T-cell (primary cell): ENCODE results near the gene PARP3. TPM values are rescaled to one million over a fixed set of nuclear protein-coding genes. Genes with fewer than 3 reads are reported as not detected.

ENCODE experiments used
- ATAC-seq, 4 experiments: fragments of 200-7000 bp in 3 of 4; fragments of 150-1000 bp in 1 of 4; cut with Tn5 transposase; replicated peaks in 1 of 4; 1 replicate in 3 of 4; 2 replicates in 1 of 4; pipeline ENCODE4 v1.10.0; 2021; ENCODE audit warnings: moderate library complexity in 3 of 4, mild to moderate bottlenecking in 2 of 4, moderate number of reproducible peaks in 1 of 4
- CTCF ChIA-PET, 2 donors: fragments of 300-600 bp; sonication (Branson Sonifier 250); formaldehyde crosslinking; loops; one replicate each; lab custom pipeline; 2022; ENCODE audit warnings: antibody characterized with exemption in 2 of 2; lab: Charles Lee
- POLR2A ChIA-PET, 2 donors: fragments of 300-600 bp; sonication (Branson Sonifier 250); formaldehyde crosslinking; loops; one replicate each; lab custom pipeline; 2022; ENCODE audit warnings: antibody characterized with exemption in 2 of 2; lab: Charles Lee
- DNase-seq, 35 experiments: peaks; one replicate each; pipeline versions ENCODE4 v3.0.0 to v3.0.0-alpha.2; 2013 to 2023
- H3K27ac ChIP-seq: one replicate; pipeline ENCODE4 v1.5.1; 2013; ENCODE audit warnings: low read length
- H3K27me3 ChIP-seq, 2 experiments: replicated peaks in 1 of 2; 1 replicate in 1 of 2; 2 replicates in 1 of 2; pipeline versions ENCODE4 v1.6.1 to v1.7.0; 2013; ENCODE audit warnings: low read length in 1 of 2, mixed read lengths in 1 of 2; ENCODE audit not compliant: control insufficient read depth in 2 of 2, insufficient read depth in 2 of 2; ENCODE audit errors: extremely low read depth in 1 of 2
- H3K36me3 ChIP-seq, 2 donors: 1 replicate in 1 of 2; 2 replicates in 1 of 2; pipeline versions ENCODE4 v1.6.1 to v1.7.0; 2013; ENCODE audit warnings: low read length in 1 of 2; ENCODE audit not compliant: control insufficient read depth in 2 of 2, insufficient read depth in 1 of 2; ENCODE audit errors: extremely low read depth in 1 of 2
- H3K4me1 ChIP-seq, 2 experiments: 1 replicate in 1 of 2; 2 replicates in 1 of 2; pipeline versions ENCODE4 v1.6.1 to v1.7.0; 2013; ENCODE audit warnings: low read length in 2 of 2, mixed read lengths in 1 of 2; ENCODE audit not compliant: insufficient read depth in 2 of 2, control insufficient read depth in 1 of 2; ENCODE audit errors: extremely low read depth in 1 of 2
- H3K4me3 ChIP-seq, 2 donors: 1 replicate in 1 of 2; 2 replicates in 1 of 2; pipeline versions ENCODE4 v1.5.1 to v1.7.0; 2013; ENCODE audit warnings: mild to moderate bottlenecking in 2 of 2, low read length in 1 of 2, moderate library complexity in 1 of 2; ENCODE audit not compliant: control insufficient read depth in 1 of 2; ENCODE audit errors: extremely low read depth in 1 of 2
- H3K9me3 ChIP-seq: 2 replicates; pipeline ENCODE4 v1.7.0; 2013
- H3K27ac Mint-ChIP-seq, 2 donors: one replicate each; pipeline ENCODE4 v1.8.0; 2020 to 2021; ENCODE audit warnings: mild to moderate bottlenecking in 2 of 2, mixed read lengths in 2 of 2
- H3K27me3 Mint-ChIP-seq, 2 donors: one replicate each; pipeline ENCODE4 v1.8.0; 2021 to 2022; ENCODE audit warnings: mixed read lengths in 2 of 2
- H3K36me3 Mint-ChIP-seq: one replicate; pipeline ENCODE4 v1.8.0; 2021; ENCODE audit warnings: mixed read lengths
- H3K4me1 Mint-ChIP-seq, 3 donors: one replicate each; pipeline ENCODE4 v1.8.0; 2020 to 2022; ENCODE audit warnings: mixed read lengths in 3 of 3, mild to moderate bottlenecking in 1 of 3
- H3K4me3 Mint-ChIP-seq, 3 donors: one replicate each; pipeline ENCODE4 v1.8.0; 2020 to 2022; ENCODE audit warnings: mild to moderate bottlenecking in 3 of 3, mixed read lengths in 3 of 3, moderate library complexity in 3 of 3
- H3K9me3 Mint-ChIP-seq, 3 donors: one replicate each; pipeline ENCODE4 v1.8.0; 2020 to 2022; ENCODE audit warnings: mixed read lengths in 3 of 3
- WGBS: methylation state at CpG from one replicate; pipeline ENCODE4 v1.1.5; 2013; ENCODE audit warnings: missing lambda C conversion rate; ENCODE audit not compliant: insufficient coverage; 5-methylcytosine and 5-hydroxymethylcytosine counted together
- total RNA-seq, 35 experiments: library from RNA in 6 of 35; stranded (reverse) in 6 of 35; fragments of 120-200 nt in 1 of 35; gene quantifications; one replicate each; pipeline versions ENCODE4 v1.2.1 to v1.2.4 and lab custom pipeline; 2013 to 2026

The PARP3 gene
- total RNA-seq, 5 donors from 2014 or later (not counting 1 experiment from before 2014, with no cell fraction given), result 8.7 to 16.3 (median 12.4) TPM

DNA sequence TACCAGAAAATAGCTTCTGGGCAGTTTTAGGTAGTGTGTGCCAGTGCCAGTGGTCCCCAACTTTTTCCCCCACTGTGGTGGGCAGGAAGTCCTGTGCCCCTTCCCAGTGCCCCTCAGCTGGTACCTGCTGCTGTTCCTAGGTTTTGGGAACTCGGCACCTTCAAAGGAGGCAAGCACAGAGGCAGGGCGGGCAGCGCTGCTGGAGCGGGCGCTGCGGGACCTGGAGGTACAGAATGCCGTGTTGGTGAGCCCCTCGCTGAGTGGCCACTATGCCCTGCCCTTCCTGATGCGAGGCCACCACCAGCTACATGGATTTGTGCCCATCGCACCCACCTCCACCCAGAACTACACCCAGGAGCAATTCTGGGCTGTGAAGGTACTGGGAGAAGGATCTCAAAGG lies 38.1 kb downstream of the PARP3 start:
- CTCF ChIA-PET, result no interaction called here
- H3K4me3 ChIP-seq, result no peak overlapping the region
- peaks cover 8 to 59% of the 10 kb centered on the region in 2 experiments for H3K4me1 ChIP-seq
- Mint-ChIP-seq H3K36me3 (no peaks in the 10 kb centered on the region), H3K27me3 (no peaks in the 10 kb centered on the region), H3K9me3 (no peaks in the 10 kb centered on the region), H3K4me1 (peaks cover 46 to 48% (median 48%) of the 10 kb centered on the region in 3 donors), H3K4me3 (no peak overlapping the region), H3K27ac (no peak overlapping the region)
- H3K36me3 ChIP-seq, result peaks cover 2% of the 10 kb centered on the region in 2 donors
- H3K9me3 ChIP-seq, result no peaks in the 10 kb centered on the region
- no peak overlapping the region for H3K27ac ChIP-seq
- DNase-seq, result no peak
- no peaks in the 10 kb centered on the region for H3K27me3 ChIP-seq
- POLR2A ChIA-PET, result no interaction called here
- no peak for ATAC-seq
- WGBS, result no CpG with 5 or more reads among the region's 10 CpGs

DNA sequence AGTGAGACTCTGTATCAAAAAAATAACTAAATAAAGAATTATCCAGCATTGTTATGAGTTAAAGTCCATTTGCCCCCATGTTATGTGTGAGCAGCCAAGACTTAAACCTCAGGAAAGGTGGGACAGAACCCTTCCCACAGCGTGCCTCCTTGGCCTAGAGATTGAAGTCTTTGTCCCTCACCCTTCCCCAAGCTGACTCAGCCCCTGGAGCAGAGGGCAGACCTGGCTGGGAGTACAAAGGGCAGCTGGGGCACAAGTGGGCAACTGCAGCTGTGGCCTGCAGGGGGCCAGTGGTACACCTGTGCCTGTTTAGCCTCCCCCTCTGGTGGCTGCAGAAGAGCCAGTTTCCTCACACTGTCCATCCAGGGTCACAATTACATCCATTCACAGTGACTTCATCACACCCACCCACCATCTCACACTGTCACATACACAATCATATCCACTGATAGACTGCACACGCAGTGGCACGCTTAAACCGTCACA lies 40.2 kb downstream of the PARP3 start:
- Histone ChIP-seq H3K9me3 (no peaks in the 10 kb centered on the region), H3K4me3 (peak overlapping the region; percentile 69 to 72), H3K36me3 (peaks cover 2% of the 10 kb centered on the region in 2 donors), H3K4me1 (peaks cover 4 to 39% of the 10 kb centered on the region in 2 experiments), H3K27ac (peak overlapping the region; percentile 65), H3K27me3 (no peaks in the 10 kb centered on the region)
- 10% methylated on average over 3 of the region's 4 CpGs for WGBS
- ATAC-seq (peak; percentile 4 to 34 (median 20)), DNase-seq (peak in 5 of 35 experiments; percentile 12 to 50 (median 20))
- Mint-ChIP-seq H3K9me3 (no peaks in the 10 kb centered on the region), H3K36me3 (no peaks in the 10 kb centered on the region), H3K27me3 (no peaks in the 10 kb centered on the region), H3K27ac (peak overlapping the region; percentile 96 to 97), H3K4me3 (peak overlapping the region; percentile 85 to 95 (median 89)), H3K4me1 (peaks cover 29 to 32% (median 29%) of the 10 kb centered on the region in 3 donors)
- ChIA-PET POLR2A (interaction anchor here in 1 of 2 donors (0.6 to 1.7 kb wide), 3 partner anchors 13 to 608 kb away, joined by 3 to 5 read pairs (median 3); partner anchors contain the start of gene RPL29), CTCF (interaction anchor here (0.5 to 1.8 kb wide), 5 partner anchors 8 to 14 kb away, joined by 3 to 16 read pairs (median 3); partner anchors contain the start of gene ABHD14B (in 1 of the 2))

DNA sequence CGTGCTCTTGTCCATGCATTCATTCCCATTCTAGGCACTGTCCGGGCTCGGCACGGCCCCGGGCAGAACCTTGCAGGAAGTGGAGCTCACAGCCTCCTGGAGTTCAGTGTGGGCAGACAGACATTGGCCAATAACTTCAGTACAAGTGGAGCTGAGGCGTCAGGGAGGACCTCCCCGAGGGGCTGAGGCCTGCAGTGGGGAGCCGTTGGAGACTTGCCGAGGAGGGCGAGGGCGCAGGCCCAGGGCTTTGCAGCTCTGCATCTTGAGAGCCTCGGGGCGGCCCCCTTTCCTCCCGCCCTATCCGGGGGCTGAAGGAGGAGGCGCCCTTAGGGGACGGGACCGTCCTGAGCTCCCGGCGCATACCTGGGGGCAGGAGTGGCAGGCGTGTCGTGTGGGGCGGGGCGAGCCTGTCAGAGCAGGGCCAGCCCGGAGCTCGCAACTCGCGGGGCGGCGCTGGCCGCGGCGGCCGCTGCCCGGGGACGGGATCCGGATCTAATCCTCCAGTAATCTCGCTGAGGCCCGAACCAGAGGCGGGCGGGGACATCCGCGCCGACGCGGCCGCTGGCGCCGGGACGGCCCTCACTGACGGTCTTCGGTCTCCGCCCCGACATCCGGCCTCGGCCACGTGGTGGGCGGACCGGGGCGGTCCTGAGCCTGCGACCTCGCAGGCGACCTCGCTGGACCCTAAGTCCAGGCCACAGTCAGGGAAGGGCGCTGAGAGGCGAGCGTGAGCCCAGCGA lies 40.8 kb downstream of the PARP3 start, which contains the start of gene ACY1:
TSS of gene ACY1 (plus strand) at position 698 of the 740 bp plus-strand sequence. CDS start 530 bp downstream, outside the sequence.
- peak within 1 kb of the TSS; percentile 79 for H3K27ac ChIP-seq
- peak within 1 kb of the TSS; percentile 69 to 72 for H3K4me3 ChIP-seq
- H3K36me3 ChIP-seq, result peaks cover 2% of the 10 kb centered on the region in 2 donors
- H3K27me3 ChIP-seq, result no peaks in the 10 kb centered on the region
- H3K27me3 Mint-ChIP-seq, result no peaks in the 10 kb centered on the region
- no peaks in the 10 kb centered on the region for H3K9me3 ChIP-seq
- ChIA-PET POLR2A (interaction anchor here in 1 of 2 donors (0.6 to 1.7 kb wide), 3 partner anchors 12 to 608 kb away, joined by 3 to 5 read pairs (median 3); partner anchors contain the start of gene RPL29), CTCF (interaction anchor here (0.5 to 1.8 kb wide), 7 partner anchors 9 to 172 kb away, joined by 3 to 16 read pairs (median 3); partner anchors contain the start of genes ABHD14B (in 1 of the 2), PARP3 (in 1 of the 2), POC1A (in 1 of the 2) and RRP9 (in 1 of the 2))
- no peaks in the 10 kb centered on the region for H3K36me3 Mint-ChIP-seq
- peak within 1 kb of the TSS; percentile 96 to 97 for H3K27ac Mint-ChIP-seq
- H3K9me3 Mint-ChIP-seq, result no peaks in the 10 kb centered on the region
- peaks cover 4 to 33% of the 10 kb centered on the region in 2 experiments for H3K4me1 ChIP-seq
- WGBS, result under 1% methylated on average over 67 of the region's 68 CpGs
- H3K4me3 Mint-ChIP-seq, result peak within 1 kb of the TSS; percentile 85 to 95 (median 89)
- DNase-seq (peak in 34 of 35 experiments; percentile 37 to 74 (median 52)), ATAC-seq (peak; percentile 77 to 87 (median 81))
- peaks cover 23 to 26% (median 25%) of the 10 kb centered on the region in 3 donors for H3K4me1 Mint-ChIP-seq

DNA sequence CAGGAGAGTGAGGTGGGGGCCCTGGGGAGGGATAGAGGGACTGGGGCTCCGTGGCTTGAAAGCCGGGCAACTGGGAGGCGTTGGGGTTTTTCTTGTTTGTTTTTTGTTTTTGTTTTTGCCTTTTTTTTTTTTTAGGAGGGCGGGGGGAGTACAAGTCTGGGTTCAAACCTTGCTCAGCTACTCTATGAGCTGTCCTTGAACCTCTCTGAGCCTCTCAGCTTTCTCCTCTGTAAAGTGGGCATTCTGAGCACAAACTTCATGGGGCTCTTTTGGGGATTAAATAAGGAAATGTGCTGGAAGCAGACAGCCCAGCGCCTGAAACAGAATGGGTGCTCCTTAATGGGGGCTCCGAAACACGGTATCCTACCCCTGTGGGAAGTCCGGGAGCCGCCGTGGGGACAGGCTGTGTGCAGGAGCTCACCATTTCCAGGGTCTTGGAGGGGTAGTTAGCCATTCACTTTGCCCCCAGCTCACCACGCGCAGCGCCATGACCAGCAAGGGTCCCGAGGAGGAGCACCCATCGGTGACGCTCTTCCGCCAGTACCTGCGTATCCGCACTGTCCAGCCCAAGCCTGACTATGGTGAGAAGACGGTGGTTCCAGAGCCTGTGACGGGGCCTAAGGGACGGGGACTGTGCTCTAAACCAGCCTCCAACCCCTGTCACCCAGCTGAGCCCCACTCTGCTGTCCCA lies 41.6 kb downstream of the PARP3 start:
- ATAC-seq (no peak), DNase-seq (no peak)
- 87% methylated on average over 19 of the region's 22 CpGs for WGBS
- no peaks in the 10 kb centered on the region for H3K9me3 ChIP-seq
- no peaks in the 10 kb centered on the region for H3K27me3 ChIP-seq
- peak overlapping the region; percentile 79 for H3K27ac ChIP-seq
- no peaks in the 10 kb centered on the region for H3K9me3 Mint-ChIP-seq
- peak overlapping the region; percentile 91 to 97 for H3K27ac Mint-ChIP-seq
- peaks cover 2% of the 10 kb centered on the region in 2 donors for H3K36me3 ChIP-seq
- H3K4me1 ChIP-seq, result peaks cover 4 to 32% of the 10 kb centered on the region in 2 experiments
- H3K36me3 Mint-ChIP-seq, result no peaks in the 10 kb centered on the region
- peak overlapping the region; percentile 69 to 72 for H3K4me3 ChIP-seq
- ChIA-PET CTCF (interaction anchor here in 1 of 2 donors (0.7 to 1.8 kb wide), 4 partner anchors 10 to 950 kb away, joined by 3 to 16 read pairs (median 5); partner anchors contain the start of genes ABHD14B, PARP3, POC1A and RRP9), POLR2A (interaction anchor here in 1 of 2 donors (1.7 kb wide), 1 partner anchor 12 kb away, joined by 5 read pairs; the partner anchor contains the start of gene RPL29)
- H3K4me1 Mint-ChIP-seq, result peaks cover 20 to 26% (median 25%) of the 10 kb centered on the region in 3 donors
- no peaks in the 10 kb centered on the region for H3K27me3 Mint-ChIP-seq
- H3K4me3 Mint-ChIP-seq, result peak overlapping the region; percentile 85 to 95 (median 89)

DNA sequence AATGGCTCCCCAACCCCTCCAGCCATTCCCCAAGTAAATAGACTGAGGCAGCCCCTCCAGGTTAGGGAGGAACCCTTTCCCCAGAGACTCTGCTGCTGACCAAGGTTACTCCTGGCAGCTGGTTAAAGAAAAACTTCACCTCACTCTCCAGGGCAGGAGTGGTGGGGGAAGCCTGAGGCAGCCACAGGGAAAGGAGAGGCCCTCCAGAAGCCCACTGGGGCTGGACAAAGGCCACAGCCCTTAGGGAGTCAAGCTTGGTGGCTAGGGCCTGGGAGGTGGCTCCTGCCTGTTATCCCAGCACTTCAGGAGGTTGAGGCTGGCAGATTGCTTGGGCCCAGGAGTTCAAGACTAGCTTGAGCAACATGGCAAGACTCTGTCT lies 42.1 kb downstream of the PARP3 start:
- Mint-ChIP-seq H3K27ac (peak overlapping the region; percentile 70 to 97), H3K4me3 (peak overlapping the region; percentile 85 to 95 (median 89)), H3K4me1 (peaks cover 24 to 30% (median 25%) of the 10 kb centered on the region in 3 donors), H3K36me3 (no peaks in the 10 kb centered on the region), H3K9me3 (no peaks in the 10 kb centered on the region), H3K27me3 (no peaks in the 10 kb centered on the region)
- no peak overlapping the region for H3K4me3 ChIP-seq
- no peak for DNase-seq
- peak overlapping the region; percentile 79 for H3K27ac ChIP-seq
- H3K27me3 ChIP-seq, result no peaks in the 10 kb centered on the region
- H3K9me3 ChIP-seq, result no peaks in the 10 kb centered on the region
- ChIA-PET POLR2A (no interaction called here), CTCF (interaction anchor here in 1 of 2 donors (0.7 to 1.8 kb wide), 2 partner anchors 11 to 951 kb away, joined by 4 to 16 read pairs; partner anchors contain the start of gene ABHD14B)
- peaks cover 2% of the 10 kb centered on the region in 2 donors for H3K36me3 ChIP-seq
- H3K4me1 ChIP-seq, result peaks cover 4 to 32% of the 10 kb centered on the region in 2 experiments
- ATAC-seq, result no peak
